GM19239 (cell line): ENCODE data around the gene ADH1C.

ENCODE experiments used
- DNase-seq: peaks from one replicate; pipeline ENCODE4 v3.0.0; 2011; ENCODE audit warnings: low spot score; ENCODE audit not compliant: insufficient read length
- FAIRE-seq: peaks from 2 replicates; lab custom pipeline; 2011; peaks lifted over from hg19 to GRCh38; lab: Jason Lieb, UNC

ADH1C gene

DNA sequence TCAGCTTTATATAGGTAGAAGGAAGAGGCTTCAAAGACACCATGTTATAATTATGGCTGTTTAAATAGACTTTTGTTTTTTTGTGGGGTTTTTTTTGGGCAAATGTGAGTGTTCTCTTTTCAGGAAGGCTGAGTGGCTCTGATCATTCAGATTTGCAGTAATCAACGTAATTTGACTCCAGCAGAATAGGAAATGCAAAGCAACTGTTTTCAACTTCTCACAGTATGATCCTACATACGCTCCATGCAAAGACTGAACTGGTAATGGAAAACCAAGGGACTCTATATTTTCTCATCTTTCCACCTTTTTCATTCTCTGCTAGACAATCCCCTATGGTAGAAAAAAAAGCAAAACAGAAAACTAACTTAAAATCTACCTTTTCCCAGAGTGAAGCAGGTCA lies 42.2 kb downstream of the ADH1C start:
- FAIRE-seq (peak; percentile 21), DNase-seq (no peak)

DNA sequence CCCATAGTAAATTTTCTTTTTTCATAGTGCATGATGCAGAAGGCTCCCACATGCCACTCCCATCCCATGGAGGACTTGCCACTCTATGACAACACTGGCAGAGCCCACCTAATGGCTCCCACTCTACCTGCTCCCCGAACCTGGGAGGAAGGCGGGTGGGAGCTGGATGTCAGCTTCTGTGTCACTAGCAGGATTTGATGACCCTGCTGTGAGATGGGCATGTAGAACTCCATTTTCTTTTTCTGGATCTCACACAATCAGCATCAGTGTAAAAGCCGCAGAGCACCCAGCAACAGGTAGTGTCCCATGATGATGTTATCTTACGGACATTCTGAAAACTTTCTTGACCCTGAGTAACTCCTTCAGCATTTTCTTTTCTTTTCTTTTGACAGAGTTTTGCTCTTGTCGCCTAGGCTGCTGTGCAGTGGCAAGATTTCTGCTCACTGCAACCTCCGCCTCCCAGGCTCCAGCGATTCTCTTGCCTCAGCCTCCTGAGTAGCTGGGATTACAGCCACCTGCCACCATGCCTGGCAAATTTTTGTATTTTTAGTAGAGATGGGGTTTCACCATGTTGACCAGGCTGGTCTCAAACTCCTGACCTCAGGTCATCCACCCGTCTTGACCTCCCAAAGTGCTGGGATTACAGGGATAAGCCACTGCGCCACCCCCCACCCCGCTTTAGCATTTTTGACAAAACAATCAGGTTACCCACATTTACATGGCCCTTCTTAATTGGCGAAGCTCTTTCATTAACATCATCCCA lies 46.7 kb downstream of the ADH1C start:
- FAIRE-seq, result no peak
- DNase-seq, result no peak

DNA sequence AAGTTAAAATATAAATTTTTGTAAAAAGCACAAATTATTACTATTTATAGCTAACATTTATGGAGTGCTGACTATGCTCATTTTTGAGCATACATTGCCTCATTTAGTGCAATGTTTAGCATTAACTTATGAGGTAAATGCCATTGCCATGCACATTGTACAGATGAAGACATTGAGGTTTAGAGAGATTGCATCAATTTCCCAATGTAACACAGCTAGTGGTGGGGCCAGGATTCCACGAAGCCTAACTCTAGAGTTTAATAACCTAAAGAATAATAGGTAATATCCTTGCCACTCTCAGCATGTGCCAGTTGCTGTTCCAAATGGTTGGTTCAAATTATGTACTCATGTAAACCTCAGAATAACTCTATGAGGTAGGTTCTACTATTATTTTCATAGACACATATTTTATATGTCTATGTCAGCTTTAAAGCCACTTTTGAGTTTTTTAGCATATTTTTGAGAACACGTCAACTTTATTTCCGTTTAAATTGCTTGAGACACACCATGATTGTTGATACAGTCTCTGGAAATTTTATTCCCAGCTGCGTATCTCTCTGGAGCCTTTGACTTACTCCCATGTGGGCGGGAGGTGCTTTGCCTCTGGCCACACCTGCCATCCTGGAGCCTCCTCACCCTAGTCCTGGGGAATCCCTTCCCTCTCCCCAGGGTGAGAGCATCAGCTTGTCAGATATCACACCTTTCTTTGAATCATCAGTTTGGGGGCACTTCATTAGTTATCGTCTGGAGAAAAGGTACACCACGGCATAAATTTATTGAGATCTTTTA lies 51.0 kb downstream of the ADH1C start:
- FAIRE-seq (no peak), DNase-seq (no peak)

DNA sequence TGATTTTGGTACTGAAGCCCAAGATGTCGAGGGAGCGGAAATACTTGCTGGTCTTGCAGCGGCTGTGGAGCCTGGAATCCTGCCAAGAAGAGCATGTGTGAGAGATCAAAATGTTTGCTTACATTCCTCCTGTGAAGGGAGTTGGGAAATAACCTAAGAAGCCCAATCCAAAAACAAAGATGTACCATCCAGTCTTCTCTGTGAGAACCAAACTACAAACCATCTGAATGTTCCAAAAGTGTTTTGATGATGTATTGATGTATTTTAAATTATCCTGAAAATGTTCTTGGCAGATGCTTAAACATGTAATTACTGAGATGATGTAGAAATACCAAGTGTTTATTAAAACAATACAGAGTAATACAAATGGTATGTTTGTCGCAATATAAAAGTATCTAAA lies 51.6 kb downstream of the ADH1C start:
- FAIRE-seq, result no peak
- DNase-seq, result no peak

DNA sequence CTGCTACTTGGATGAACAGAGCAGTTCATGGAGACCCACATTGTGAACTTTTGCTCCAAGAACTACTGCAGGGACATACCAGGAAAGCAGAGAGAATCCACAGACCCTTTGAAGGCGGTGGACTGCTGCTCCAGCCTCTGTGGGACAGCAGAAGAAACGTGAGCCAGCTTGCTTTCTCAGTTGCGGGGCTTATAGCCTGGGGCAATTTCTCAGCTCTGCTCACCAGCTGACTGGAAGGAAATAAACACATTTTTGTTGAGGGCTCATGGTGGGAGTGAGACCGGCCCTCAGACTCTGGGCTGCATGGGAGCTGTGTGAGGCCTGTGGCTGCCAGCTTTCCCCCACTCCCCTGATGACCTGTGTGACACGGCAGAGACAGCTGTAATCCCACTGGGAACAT lies 59.2 kb downstream of the ADH1C start:
- FAIRE-seq (no peak), DNase-seq (no peak)

DNA sequence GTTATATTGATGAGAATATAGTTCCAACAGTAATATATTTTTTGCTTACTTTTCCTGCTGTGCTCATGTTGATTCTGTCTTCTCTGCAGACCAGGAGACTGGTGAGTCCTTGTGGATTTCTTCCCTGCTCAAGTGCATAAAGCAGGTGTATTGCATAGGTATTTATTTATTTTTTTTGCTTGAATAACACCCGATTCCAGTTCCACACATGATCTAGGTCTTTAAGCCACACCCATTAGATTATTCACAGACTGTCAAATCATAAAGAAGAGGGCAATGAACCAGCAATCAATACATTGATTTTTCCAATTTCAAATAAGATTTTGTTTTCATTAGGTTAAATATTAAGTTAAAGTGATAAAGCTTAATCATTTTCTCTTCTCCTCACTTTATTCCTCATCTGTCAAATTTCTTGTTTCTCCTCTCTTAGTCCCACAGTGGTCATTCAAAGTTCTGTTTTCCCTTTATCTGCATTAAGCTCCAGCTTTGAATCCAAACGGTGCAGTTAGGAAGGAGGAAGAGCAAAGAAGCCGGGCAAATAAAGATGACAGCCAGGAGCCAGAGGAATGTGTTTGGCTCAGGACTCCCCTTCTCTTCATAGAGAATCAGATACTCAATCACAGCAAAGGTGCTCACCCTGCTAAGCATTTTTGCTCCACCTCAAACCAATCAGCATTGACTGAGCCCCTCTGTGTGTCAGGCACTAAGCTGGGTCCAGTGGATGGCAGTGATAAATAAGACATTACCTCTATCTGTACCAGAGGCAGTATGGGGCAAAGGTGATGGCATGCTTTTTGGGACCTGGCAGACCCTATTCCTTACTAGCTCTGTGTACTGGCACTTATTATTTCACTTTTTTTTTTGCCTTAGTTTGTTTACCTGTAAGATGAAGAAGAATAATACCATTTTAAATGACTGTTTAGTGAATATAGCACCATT lies 61.4 kb downstream of the ADH1C start, which contains the start of gene ADH1A:
TSS of gene ADH1A (minus strand) at position 138 of the 939 bp plus-strand sequence. CDS start at position 67, 71 bp downstream.
- DNase-seq (no peak), FAIRE-seq (no peak)
